OCI-LY1 (cell line): ENCODE data around the gene CNOT2.
"Not testable (repeated sequence)": the region's sequence is repeated elsewhere in the genome, so short reads cannot be mapped to it uniquely, and the experiment has no call there.

Experiments used
- H2AFZ ChIP-seq: fragments of 200-600 bp; sonication (generic), shearing (Covaris generic); 2 replicates; pipeline ENCODE4 v1.6.0; 2014; ENCODE audit warnings: antibody characterized with exemption, mild to moderate bottlenecking, low read length
- H3F3A ChIP-seq: fragments of 200-600 bp; sonication (generic), shearing (Covaris generic); 2 replicates; pipeline ENCODE4 v1.6.0; 2014; ENCODE audit warnings: mild to moderate bottlenecking, antibody characterized with exemption, low read length, moderate library complexity; ENCODE audit not compliant: insufficient read depth
- H3K27ac ChIP-seq: fragments of 200-600 bp; sonication (generic); 2 replicates; pipeline ENCODE4 v1.5.1; 2014; ENCODE audit warnings: low read length, mixed run types, mild to moderate bottlenecking, low read depth; ENCODE audit not compliant: poor library complexity, severe bottlenecking
- H3K27me3 ChIP-seq: fragments of 200-600 bp; sonication (generic); 2 replicates; pipeline ENCODE4 v1.6.0; 2014; ENCODE audit warnings: antibody characterized with exemption, mild to moderate bottlenecking, low read length, moderate library complexity; ENCODE audit not compliant: insufficient read depth
- H3K36me3 ChIP-seq: fragments of 200-600 bp; sonication (generic); 2 replicates; pipeline ENCODE4 v1.6.1; 2014; ENCODE audit warnings: mild to moderate bottlenecking, antibody characterized with exemption, low read length, moderate library complexity, mixed read lengths; ENCODE audit not compliant: insufficient read depth
- H3K4me1 ChIP-seq: fragments of 200-600 bp; sonication (generic); 2 replicates; pipeline ENCODE4 v1.5.1; 2014; ENCODE audit warnings: mild to moderate bottlenecking, low read length, moderate library complexity; ENCODE audit not compliant: insufficient read depth, severe bottlenecking
- H3K4me2 ChIP-seq: fragments of 200-600 bp; sonication (generic), shearing (Covaris generic); 2 replicates; pipeline ENCODE4 v1.6.1; 2014; ENCODE audit warnings: low read length
- H3K4me3 ChIP-seq: fragments of 200-600 bp; sonication (generic); 2 replicates; pipeline ENCODE4 v1.5.1; 2014; ENCODE audit warnings: low read length, low read depth, mild to moderate bottlenecking, mixed read lengths; ENCODE audit not compliant: poor library complexity, severe bottlenecking
- H3K79me2 ChIP-seq: fragments of 200-600 bp; shearing (Covaris generic); 2 replicates; pipeline ENCODE4 v1.6.1; 2016; ENCODE audit warnings: mixed run types, low read length, mixed read lengths; ENCODE audit not compliant: insufficient read depth
- H3K9ac ChIP-seq: fragments of 200-600 bp; sonication (generic), shearing (Covaris generic); 2 replicates; pipeline ENCODE4 v1.6.1; 2014; ENCODE audit warnings: mild to moderate bottlenecking, low read length, mixed read lengths
- H3K9me2 ChIP-seq: fragments of 200-600 bp; sonication (generic), shearing (Covaris generic); 2 replicates; pipeline ENCODE4 v1.6.1; 2014; ENCODE audit warnings: low read depth, mild to moderate bottlenecking, low read length, mixed read lengths
- H3K9me3 ChIP-seq: fragments of 200-600 bp; shearing (Covaris generic); 2 replicates; pipeline ENCODE4 v1.6.1; 2014; ENCODE audit warnings: low read length, mixed read lengths
- H4K20me1 ChIP-seq: fragments of 200-600 bp; sonication (generic), shearing (Covaris generic); 2 replicates; pipeline ENCODE4 v1.6.0; 2016; ENCODE audit warnings: mild to moderate bottlenecking, low read length; ENCODE audit not compliant: insufficient read depth
- CTCF ChIP-seq: fragments of 200-600 bp; sonication (generic), shearing (Covaris generic); IDR thresholded peaks from 2 replicates; pipeline ENCODE4 v1.5.1; 2017; ENCODE audit warnings: mild to moderate bottlenecking, antibody characterized with exemption, low read length, moderate library complexity, mixed read lengths
- EZH2 ChIP-seq: fragments of 200-600 bp; sonication (generic), shearing (Covaris generic); IDR thresholded peaks from 2 replicates; pipeline ENCODE4 v1.8.0; 2017; ENCODE audit warnings: borderline replicate concordance, mixed run types, mild to moderate bottlenecking, antibody characterized with exemption, low read length, moderate library complexity, mixed read lengths

Gene CNOT2

GRCh38 chr12:70290116-70290515, 46.9 kb downstream of the CNOT2 start:
- peaks cover 53% of the 10 kb centered on the region for H3K79me2 ChIP-seq
- H3K4me3 ChIP-seq: no peak overlapping the region
- no peaks in the 10 kb centered on the region for H3K27me3 ChIP-seq
- H3K27ac ChIP-seq: no peak overlapping the region
- peaks cover 87% of the 10 kb centered on the region for H3K36me3 ChIP-seq
- H4K20me1 ChIP-seq: no peaks in the 10 kb centered on the region
- no peak overlapping the region for H3K9ac ChIP-seq
- no peaks in the 10 kb centered on the region for H3K4me1 ChIP-seq
- H3F3A ChIP-seq: no peaks in the 10 kb centered on the region
- TF ChIP-seq CTCF: no peak
- TF ChIP-seq EZH2: no peak
- no peak overlapping the region for H2AFZ ChIP-seq
- H3K9me2 ChIP-seq: no peaks in the 10 kb centered on the region
- H3K4me2 ChIP-seq: no peak overlapping the region
- peaks cover 3% of the 10 kb centered on the region; the same call in 1 of the 2 replicates for H3K9me3 ChIP-seq

- no peaks in the 10 kb centered on the region for H3K4me1 ChIP-seq
- no peak overlapping the region for H3K4me2 ChIP-seq
- H3K9me3 ChIP-seq: peaks cover 12% of the 10 kb centered on the region
- H3K79me2 ChIP-seq: peaks cover 55% of the 10 kb centered on the region
- no peaks in the 10 kb centered on the region for H3K27me3 ChIP-seq
- no peaks in the 10 kb centered on the region for H4K20me1 ChIP-seq
- no peak for TF ChIP-seq EZH2
- TF ChIP-seq CTCF: no peak
- no peaks in the 10 kb centered on the region for H3K9me2 ChIP-seq
- H3K4me3 ChIP-seq: no peak overlapping the region
- no peak overlapping the region for H2AFZ ChIP-seq
- no peak overlapping the region for H3K9ac ChIP-seq
- H3K27ac ChIP-seq: no peak overlapping the region
- H3K36me3 ChIP-seq: peaks cover 88% of the 10 kb centered on the region
- H3F3A ChIP-seq: 0 out of 2 replicates have a peak, but pooled peaks cover 5% of the 10 kb centered on the region
These were observed 49.0 kb downstream of the CNOT2 start for GRCh38 chr12:70292017-70292776.

DNA sequence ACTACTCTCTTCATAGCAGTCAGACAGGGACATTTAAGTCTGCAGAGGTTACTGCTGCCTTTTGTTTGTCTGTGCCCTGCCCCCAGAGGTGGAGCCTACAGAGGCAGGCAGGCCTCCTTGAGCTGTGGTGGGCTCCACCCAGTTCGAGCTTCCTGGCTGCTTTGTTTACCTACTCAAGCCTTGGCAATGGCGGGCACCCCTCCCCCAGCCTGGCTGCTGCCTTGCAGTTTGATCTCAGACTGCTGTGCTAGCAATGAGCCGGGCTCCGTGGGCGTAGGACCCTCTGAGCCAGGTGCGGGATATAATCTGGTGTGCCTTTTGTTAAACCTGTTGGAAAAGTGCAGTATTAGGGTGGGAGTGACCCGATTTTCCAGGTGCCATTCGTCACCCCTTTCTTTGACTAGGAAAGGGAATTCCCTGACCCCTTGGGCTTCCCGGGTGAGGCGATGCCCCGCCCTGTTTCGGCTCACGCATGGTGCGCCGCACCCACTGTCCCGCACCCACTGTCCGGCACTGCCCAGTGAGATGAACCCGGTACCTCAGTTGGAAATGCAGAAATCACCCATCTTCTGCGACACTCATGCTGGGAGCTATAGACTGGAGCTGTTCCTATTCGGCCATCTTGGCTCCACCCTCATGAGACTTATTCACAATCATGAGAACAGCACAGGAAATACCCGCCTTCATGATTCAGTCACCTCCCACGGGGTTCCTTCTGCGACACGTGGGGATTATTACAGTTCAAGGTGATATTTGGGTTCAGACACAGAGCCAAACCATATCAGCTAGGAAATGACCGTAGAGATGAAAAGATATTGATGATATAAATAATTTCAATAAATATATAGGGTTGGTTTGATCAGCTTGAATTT, 61.7 kb downstream of the CNOT2 start:
- H2AFZ ChIP-seq, H3K9me2 ChIP-seq, H3K9ac ChIP-seq, H3K27me3 ChIP-seq, H4K20me1 ChIP-seq, H3K4me3 ChIP-seq, H3K27ac ChIP-seq, H3F3A ChIP-seq, H3K9me3 ChIP-seq, H3K4me2 ChIP-seq, H3K4me1 ChIP-seq: not testable (repeated sequence)
- peaks cover 42% of the 10 kb centered on the region for H3K36me3 ChIP-seq
- H3K79me2 ChIP-seq: peaks cover 27% of the 10 kb centered on the region
